ENCODE data around the gene KDM4C. TPM values are rescaled to one million over a fixed set of nuclear protein-coding genes. Genes with fewer than 3 reads are reported as not detected.

The KDM4C gene
- total RNA-seq, 1 experiment from 2014 or later, result 7.1 TPM

GRCh38 chr9:7104625-7105024, 346.9 kb downstream of the KDM4C start:
- no peak for ATAC-seq
- no peak overlapping the region for H3K27ac ChIP-seq (ENCODE audit: low read length)
- CTCF ChIA-PET, result no interaction called here

GRCh38 chr9:7105095-7105494, 347.3 kb downstream of the KDM4C start:
- Histone ChIP-seq H3K36me3 (ENCODE audit: control insufficient read depth, insufficient read depth, low read length) (no peaks in the 10 kb centered on the region), H3K4me1 (ENCODE audit: control insufficient read depth, insufficient read depth, low read length) (no peaks in the 10 kb centered on the region), H3K27ac (ENCODE audit: low read length) (no peak overlapping the region), H3K4me3 (ENCODE audit: low read depth in 2 of 2, low read length in 2 of 2) (no peak overlapping the region), H3K27me3 (ENCODE audit: control insufficient read depth, insufficient read depth, low read length) (no peaks in the 10 kb centered on the region), H3K9me3 (ENCODE audit: control insufficient read depth, insufficient read depth, low read depth, low read length) (no peaks in the 10 kb centered on the region)
- no peak for ATAC-seq
- no peak for DNase-seq (ENCODE audit: low read depth, low spot score)
- no TSS peak for BruUV-seq (replicated peaks)
- ChIA-PET CTCF (no interaction called here), POLR2A (no interaction called here)
- no peak for TF ChIP-seq REST (IDR thresholded peaks at IDR 0.05; ENCODE audit: insufficient read depth in 1 of 2, low read depth in 2 of 2, low read length in 1 of 2)
- no peak for TF ChIP-seq POLR2AphosphoS5 (IDR thresholded peaks at IDR 0.05; ENCODE audit: low read depth, low read length)
- TF ChIP-seq SIN3A (IDR thresholded peaks at IDR 0.05; ENCODE audit: borderline replicate concordance, insufficient read depth, low read depth, low read length), result no peak
- TF ChIP-seq TCF7L2 (IDR thresholded peaks at IDR 0.05; ENCODE audit: low read depth, low read length), result no peak
- no peak for TF ChIP-seq CTCF (IDR thresholded peaks at IDR 0.05)
- in situ Hi-C loops (cut with HindIII; ENCODE audit: low pct_unique_long_range_greater_than_20kb, low sequenced_read_pairs) (no loop called here), intact Hi-C loops (cut with micrococcal nuclease; ENCODE audit: unreplicated experiment) (no loop called here)

More at GRCh38 chr9:7104625-7105024, 346.9 kb downstream of the KDM4C start:
- H3K4me3 ChIP-seq (ENCODE audit: low read depth in 2 of 2, low read length in 2 of 2), result no peak overlapping the region
- POLR2A ChIA-PET, result interaction anchor here (0.5 kb wide), 1 partner anchor 1412 kb away, joined by 11 read pairs; no protein-coding TSS in a partner anchor
- H3K4me1 ChIP-seq (ENCODE audit: control insufficient read depth, insufficient read depth, low read length), result no peaks in the 10 kb centered on the region
- no TSS peak for BruUV-seq (replicated peaks)
- TF ChIP-seq TCF7L2 (IDR thresholded peaks at IDR 0.05; ENCODE audit: low read depth, low read length) (no peak), REST (IDR thresholded peaks at IDR 0.05; ENCODE audit: insufficient read depth in 1 of 2, low read depth in 2 of 2, low read length in 1 of 2) (no peak), POLR2AphosphoS5 (IDR thresholded peaks at IDR 0.05; ENCODE audit: low read depth, low read length) (no peak), SIN3A (IDR thresholded peaks at IDR 0.05; ENCODE audit: borderline replicate concordance, insufficient read depth, low read depth, low read length) (no peak), CTCF (IDR thresholded peaks at IDR 0.05) (no peak)
- no peaks in the 10 kb centered on the region for H3K9me3 ChIP-seq (ENCODE audit: control insufficient read depth, insufficient read depth, low read depth, low read length)
- no peaks in the 10 kb centered on the region for H3K27me3 ChIP-seq (ENCODE audit: control insufficient read depth, insufficient read depth, low read length)
- intact Hi-C loops (cut with micrococcal nuclease; ENCODE audit: unreplicated experiment) (no loop called here), in situ Hi-C loops (cut with HindIII; ENCODE audit: low pct_unique_long_range_greater_than_20kb, low sequenced_read_pairs) (no loop called here)
- DNase-seq (ENCODE audit: low read depth, low spot score), result no peak
- H3K36me3 ChIP-seq (ENCODE audit: control insufficient read depth, insufficient read depth, low read length), result no peaks in the 10 kb centered on the region
